ENCODE results near the gene RIC1.

The RIC1 gene

DNA sequence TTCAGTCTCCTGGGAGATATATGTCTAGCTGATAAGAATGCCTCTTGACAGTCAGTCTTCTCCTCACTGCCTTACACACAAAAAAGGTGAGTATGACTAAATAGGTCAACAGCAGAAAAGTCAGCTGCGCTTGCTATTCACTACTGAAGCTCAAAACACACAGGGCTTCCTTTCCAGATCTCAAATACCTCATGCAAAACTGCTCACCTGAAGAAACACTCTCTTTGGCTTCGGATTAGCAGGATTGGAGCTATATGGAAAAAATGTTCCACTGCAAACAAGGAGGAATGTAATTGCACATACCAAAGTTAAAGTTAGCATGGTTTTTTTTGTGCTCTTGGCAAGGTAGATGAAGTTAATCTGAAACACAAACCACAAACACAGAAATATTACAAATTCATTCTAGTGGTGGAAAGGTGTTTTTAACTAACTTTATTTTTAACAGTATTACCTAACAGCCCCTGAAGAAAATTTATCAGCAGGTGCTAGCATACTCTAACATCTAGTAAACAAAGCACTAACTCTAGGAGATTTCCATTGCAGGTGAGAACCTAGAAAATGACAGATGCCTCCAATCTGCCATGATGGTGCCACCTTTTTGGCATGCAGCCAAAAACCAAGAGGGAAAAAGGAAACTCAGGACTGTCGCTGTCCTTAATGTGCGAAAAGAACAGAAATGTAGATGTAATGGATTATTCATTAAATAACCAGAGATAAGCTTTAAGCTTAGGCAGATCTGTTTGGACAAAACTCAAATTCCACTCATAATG is 172.2 kb downstream of the RIC1 start:
- no peak overlapping the region for H3K4me3 ChIP-seq (ENCODE audit: control insufficient read depth, low read depth, low read length)
- no peak for TF ChIP-seq CTCF (IDR thresholded peaks at IDR 0.05; ENCODE audit: control insufficient read depth, insufficient read depth, low read depth, low read length, missing control alignments)
- no peak for DNase-seq (ENCODE audit: low read depth)

DNA sequence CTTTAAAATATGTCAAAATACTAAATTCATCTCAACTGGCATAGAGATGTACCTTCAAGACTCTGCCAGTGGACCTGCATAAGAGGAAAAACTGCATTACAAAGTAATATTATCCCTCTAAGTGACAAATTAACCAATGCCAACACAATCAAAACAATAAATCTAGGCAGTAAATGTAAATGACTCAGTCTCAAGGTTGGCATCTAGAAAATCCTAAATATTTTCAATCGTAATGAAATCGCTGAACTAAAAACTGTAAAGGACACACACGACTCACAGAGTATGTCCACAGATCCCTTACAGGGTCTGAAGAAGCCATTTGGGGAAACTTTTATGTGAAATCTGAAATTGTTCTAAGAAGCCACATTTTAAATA is 172.8 kb downstream of the RIC1 start:
- TF ChIP-seq CTCF (IDR thresholded peaks at IDR 0.05; ENCODE audit: control insufficient read depth, insufficient read depth, low read depth, low read length, missing control alignments) = no peak
- H3K4me3 ChIP-seq (ENCODE audit: control insufficient read depth, low read depth, low read length) = no peak overlapping the region
- no peak for DNase-seq (ENCODE audit: low read depth)

- no peak overlapping the region for H3K4me3 ChIP-seq (ENCODE audit: control insufficient read depth, low read depth, low read length)
- TF ChIP-seq CTCF (IDR thresholded peaks at IDR 0.05; ENCODE audit: control insufficient read depth, insufficient read depth, low read depth, low read length, missing control alignments) = no peak
- DNase-seq (ENCODE audit: low read depth) = no peak
These were observed 176.6 kb downstream of the RIC1 start for GRCh38 chr9:5805478-5805877.

DNA sequence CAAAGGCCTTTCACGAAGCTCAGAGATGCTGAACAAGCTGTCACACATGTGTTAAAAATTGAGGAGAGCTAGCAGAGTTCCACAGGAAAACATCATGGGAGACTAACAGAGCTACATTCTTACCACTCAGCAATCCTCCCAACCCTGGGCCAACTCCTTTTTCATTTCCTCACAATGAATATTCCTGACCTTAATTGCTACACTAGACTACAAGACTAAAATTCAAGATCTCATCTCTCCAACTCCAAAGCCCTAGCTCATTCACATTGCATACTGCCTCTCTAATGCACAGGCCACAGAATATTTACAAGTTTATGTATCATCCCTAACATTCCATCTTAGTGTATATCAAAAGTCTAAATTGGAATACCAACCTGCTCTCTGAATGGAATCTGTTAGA is 182.8 kb downstream of the RIC1 start:
- H3K4me3 ChIP-seq (ENCODE audit: control insufficient read depth, low read depth, low read length) = no peak overlapping the region
- TF ChIP-seq CTCF (IDR thresholded peaks at IDR 0.05; ENCODE audit: control insufficient read depth, insufficient read depth, low read depth, low read length, missing control alignments) = no peak
- DNase-seq (ENCODE audit: low read depth) = no peak

- no peak for TF ChIP-seq CTCF (IDR thresholded peaks at IDR 0.05; ENCODE audit: control insufficient read depth, insufficient read depth, low read depth, low read length, missing control alignments)
- DNase-seq (ENCODE audit: low read depth) = no peak
These were observed 184.9 kb downstream of the RIC1 start for GRCh38 chr9:5813824-5814223.

GRCh38 chr9:5815461-5815860 is 186.6 kb downstream of the RIC1 start:
- no peak for TF ChIP-seq CTCF (IDR thresholded peaks at IDR 0.05; ENCODE audit: control insufficient read depth, insufficient read depth, low read depth, low read length, missing control alignments)
- no peak overlapping the region for H3K4me3 ChIP-seq (ENCODE audit: control insufficient read depth, low read depth, low read length)
- no peak for DNase-seq (ENCODE audit: low read depth)

More at GRCh38 chr9:5813824-5814223, 184.9 kb downstream of the RIC1 start:
- H3K4me3 ChIP-seq (ENCODE audit: control insufficient read depth, low read depth, low read length) = no peak overlapping the region

Measured in AG09309 (cell line).